ENCODE data around the gene DCLRE1C. TPM values are rescaled to one million over a fixed set of nuclear protein-coding genes. Genes with fewer than 3 reads are reported as not detected.

The DCLRE1C gene
- polyA plus RNA-seq, 1 of the 3 experiments (the other 2 are of a cell fraction): 2.5 TPM

- no peak for TF ChIP-seq EZH2phosphoT487 (IDR thresholded peaks at IDR 0.05; ENCODE audit: borderline replicate concordance, low read depth)
- no peak for TF ChIP-seq FOXM1 (IDR thresholded peaks at IDR 0.05; ENCODE audit: low read depth)
- TF ChIP-seq REST (IDR thresholded peaks at IDR 0.05; ENCODE audit: low read depth, low read length): no peak
- no peak; the same call in 1 of the 2 replicates for TF ChIP-seq SIN3A (IDR thresholded peaks at IDR 0.05; ENCODE audit: borderline replicate concordance, low read depth, low read length)
- peak; percentile 72 for TF ChIP-seq NRF1 (IDR thresholded peaks at IDR 0.05; ENCODE audit: low read depth, low read length)
- peak; percentile 12; the same call in 1 of the 2 replicates for TF ChIP-seq USF1 (IDR thresholded peaks at IDR 0.05; ENCODE audit: borderline replicate concordance, low read depth)
- no peak for TF ChIP-seq IRF3 (IDR thresholded peaks at IDR 0.05; ENCODE audit: low read depth, low read length)
- TF ChIP-seq MXI1 (IDR thresholded peaks at IDR 0.05; ENCODE audit: low read depth, low read length): no peak
- TF ChIP-seq YY1 (IDR thresholded peaks at IDR 0.05; ENCODE audit: low read depth): peak; percentile 56
- peak; percentile 67 for TF ChIP-seq TAF1 (IDR thresholded peaks at IDR 0.05; ENCODE audit: borderline replicate concordance, low read depth, low read length)
- peak; percentile 74; the same call in 1 of the 2 replicates for TF ChIP-seq ZBTB33 (IDR thresholded peaks at IDR 0.05; ENCODE audit: borderline replicate concordance, low read depth)
These were observed 5.5 kb upstream of the DCLRE1C start, which contains the start of gene MEIG1 (continued) for GRCh38 chr10:14959221-14960057.

Measured in SK-N-SH (cell line).